GM19468 (cell line): ENCODE data around the gene ANLN.
"Not testable (repeated sequence)": the region's sequence is repeated elsewhere in the genome, so short reads cannot be mapped to it uniquely, and the experiment has no call there.

ENCODE experiments used
- ATAC-seq: cut with Tn5 transposase; IDR thresholded peaks from one replicate; pipeline ENCODE4 v1.9.1; 2021; ENCODE audit warnings: mild to moderate bottlenecking, moderate library complexity, moderate number of reproducible peaks; ENCODE audit not compliant: unreplicated experiment; ENCODE audit errors: extremely low read depth

ANLN gene

GRCh38 chr7:36370046-36370445, 19.6 kb upstream of the ANLN start:
- no peak for ATAC-seq

- no peak for ATAC-seq
Measured at GRCh38 chr7:36372156-36372555, 17.5 kb upstream of the ANLN start.

DNA sequence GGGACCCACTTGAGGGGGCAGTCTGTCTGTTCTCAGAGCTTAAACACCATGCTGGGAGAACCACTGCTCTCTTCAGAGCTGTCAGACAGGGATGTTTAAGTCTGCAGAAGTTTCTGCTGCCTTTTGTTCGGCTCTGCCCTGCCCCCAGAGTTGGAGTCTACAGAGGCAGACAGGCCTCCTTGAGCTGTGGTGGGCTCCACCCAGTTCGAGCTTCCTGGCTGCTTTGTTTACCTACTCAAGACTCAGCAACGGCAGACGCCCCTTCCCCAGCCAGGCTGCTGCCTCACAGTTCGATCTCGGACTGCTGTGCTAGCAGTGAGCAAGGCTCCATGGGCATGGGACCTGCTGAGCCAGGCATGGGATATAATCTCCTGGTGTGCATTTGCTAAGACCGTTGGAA, 11.1 kb upstream of the ANLN start:
- not testable (repeated sequence) for ATAC-seq

- ATAC-seq: no peak
Measured at GRCh38 chr7:36379831-36380504, 9.7 kb upstream of the ANLN start.

- no peak for ATAC-seq
Measured at GRCh38 chr7:36381056-36381455, 8.6 kb upstream of the ANLN start.

GRCh38 chr7:36383284-36383683, 6.4 kb upstream of the ANLN start:
- not testable (repeated sequence) for ATAC-seq

GRCh38 chr7:36385646-36386045, 4.0 kb upstream of the ANLN start:
- not testable (repeated sequence) for ATAC-seq

GRCh38 chr7:36387435-36388231, 2.0 kb upstream of the ANLN start:
- no peak for ATAC-seq

- ATAC-seq: no peak
Measured at GRCh38 chr7:36388423-36388822, 1.2 kb upstream of the ANLN start.

DNA sequence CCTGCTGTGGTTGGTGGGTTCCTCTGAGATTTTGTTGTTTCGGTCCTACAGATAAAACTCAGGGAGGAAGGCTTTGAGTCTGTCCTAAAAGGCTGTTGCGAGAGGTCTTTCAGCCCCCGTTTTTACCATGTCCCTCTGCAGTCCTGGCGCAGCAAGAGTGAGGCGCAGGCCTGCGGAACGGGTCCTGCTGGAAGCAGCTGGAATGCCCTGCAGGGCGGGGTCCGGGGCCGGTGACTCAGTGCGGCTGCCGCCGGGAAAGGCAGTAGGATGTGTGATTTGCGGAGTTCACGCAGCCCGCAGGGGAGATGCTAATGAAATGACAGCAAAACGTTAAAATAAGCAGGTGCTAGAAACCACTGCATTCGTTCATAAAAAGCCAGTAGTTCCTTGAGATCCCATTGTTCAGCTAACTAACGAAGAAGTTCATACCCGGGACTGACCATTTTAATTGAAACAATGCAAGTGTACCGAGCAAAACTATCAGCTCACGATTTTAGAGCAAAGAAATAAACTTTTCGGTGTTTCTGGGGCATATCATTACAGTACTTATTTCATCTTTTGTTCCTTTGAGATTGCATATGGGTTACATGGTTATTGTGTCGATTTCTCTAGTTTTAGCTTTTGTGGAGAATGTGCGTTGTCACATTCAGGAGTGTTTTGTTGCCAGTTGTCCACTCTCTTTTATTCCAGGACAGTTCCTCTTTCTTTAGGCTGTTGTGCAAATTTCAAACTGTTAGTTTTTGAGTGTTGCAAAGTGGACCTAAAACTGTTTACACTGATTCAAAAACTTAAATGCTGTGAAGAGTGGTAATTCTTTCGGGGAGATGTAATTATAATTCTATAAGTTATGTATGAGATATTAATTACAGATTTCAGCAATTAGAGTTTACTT, 783 bp downstream of the ANLN start:
- no peak for ATAC-seq

DNA sequence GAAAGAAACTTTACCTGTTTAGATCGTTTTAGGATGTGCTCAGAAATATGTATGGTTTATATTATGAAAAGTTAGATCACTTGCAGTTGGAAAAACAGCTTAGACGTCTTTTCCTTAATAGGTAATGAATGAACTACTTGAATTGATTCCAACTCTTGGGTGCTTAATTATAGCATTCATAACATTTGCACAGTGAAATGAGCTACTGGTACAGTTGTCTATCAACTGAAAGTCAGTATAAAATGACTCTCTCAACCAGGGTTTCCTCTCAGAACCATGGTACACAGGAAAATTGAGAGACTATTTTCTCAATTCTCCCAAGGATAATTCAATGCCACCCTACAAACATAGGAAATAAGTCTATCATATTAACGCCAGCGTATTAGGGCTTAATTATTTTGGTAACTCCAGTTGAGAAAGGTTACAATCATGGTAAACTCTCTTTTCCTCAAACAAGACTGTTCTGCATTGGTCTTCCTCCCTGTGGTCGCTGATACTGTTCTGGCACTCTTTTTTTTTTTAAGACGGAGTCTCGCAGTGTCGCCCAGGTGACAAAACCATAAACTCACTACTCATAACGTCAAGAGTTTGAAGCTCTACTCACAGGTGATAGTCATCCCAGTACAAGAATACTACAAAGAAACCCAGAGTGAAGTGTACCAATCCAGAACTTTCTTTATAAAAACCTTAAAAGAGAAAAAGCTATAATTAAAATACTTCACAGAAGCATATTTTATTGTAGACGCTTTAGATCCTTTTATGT, 2.0 kb downstream of the ANLN start:
- no peak for ATAC-seq

DNA sequence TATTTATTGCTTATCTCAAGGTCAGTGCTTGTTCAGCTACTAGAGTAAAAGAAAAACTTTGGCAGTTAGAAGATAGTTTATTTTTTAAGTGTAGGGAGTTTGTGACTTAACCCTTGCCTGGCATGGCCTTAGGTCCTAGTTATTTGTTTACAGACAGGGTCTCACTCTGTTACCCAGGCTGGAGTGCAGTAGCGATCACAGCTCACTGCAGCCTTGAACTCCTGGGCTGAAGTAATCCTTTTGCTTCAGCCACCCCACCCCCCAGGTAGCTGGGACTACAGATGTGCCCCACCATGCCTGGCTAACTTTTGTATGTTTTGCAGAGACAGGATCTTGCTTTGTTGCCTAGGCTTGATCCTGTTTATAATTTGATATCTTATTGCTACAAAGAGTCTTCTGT, 4.2 kb downstream of the ANLN start:
- ATAC-seq: no peak

- ATAC-seq: no peak
Measured at GRCh38 chr7:36395171-36395894, 5.7 kb downstream of the ANLN start.

- no peak for ATAC-seq
Measured at GRCh38 chr7:36396150-36396549, 6.5 kb downstream of the ANLN start.

GRCh38 chr7:36400036-36400435, 10.4 kb downstream of the ANLN start:
- no peak for ATAC-seq

GRCh38 chr7:36400606-36401005, 10.9 kb downstream of the ANLN start:
- no peak for ATAC-seq

DNA sequence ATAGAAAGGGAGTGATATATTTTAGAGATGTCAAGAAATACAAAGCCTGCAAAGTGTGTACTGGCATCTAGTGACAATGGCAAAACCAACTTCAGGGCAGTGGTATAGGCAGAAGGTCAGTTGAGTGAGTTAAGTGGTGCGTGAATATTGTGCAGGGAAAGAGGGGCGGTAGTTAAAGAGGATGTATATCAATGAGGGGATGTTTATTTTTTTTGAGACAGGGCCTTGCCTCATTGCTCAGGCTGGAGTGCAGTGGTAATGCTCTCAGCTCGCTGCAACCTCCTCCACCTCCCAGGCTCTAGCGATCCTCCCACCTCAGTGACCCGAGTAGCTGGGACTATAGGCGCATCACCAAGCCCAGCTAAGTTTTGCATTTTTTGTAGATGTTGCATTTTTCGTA, 13.8 kb downstream of the ANLN start:
- ATAC-seq: no peak

DNA sequence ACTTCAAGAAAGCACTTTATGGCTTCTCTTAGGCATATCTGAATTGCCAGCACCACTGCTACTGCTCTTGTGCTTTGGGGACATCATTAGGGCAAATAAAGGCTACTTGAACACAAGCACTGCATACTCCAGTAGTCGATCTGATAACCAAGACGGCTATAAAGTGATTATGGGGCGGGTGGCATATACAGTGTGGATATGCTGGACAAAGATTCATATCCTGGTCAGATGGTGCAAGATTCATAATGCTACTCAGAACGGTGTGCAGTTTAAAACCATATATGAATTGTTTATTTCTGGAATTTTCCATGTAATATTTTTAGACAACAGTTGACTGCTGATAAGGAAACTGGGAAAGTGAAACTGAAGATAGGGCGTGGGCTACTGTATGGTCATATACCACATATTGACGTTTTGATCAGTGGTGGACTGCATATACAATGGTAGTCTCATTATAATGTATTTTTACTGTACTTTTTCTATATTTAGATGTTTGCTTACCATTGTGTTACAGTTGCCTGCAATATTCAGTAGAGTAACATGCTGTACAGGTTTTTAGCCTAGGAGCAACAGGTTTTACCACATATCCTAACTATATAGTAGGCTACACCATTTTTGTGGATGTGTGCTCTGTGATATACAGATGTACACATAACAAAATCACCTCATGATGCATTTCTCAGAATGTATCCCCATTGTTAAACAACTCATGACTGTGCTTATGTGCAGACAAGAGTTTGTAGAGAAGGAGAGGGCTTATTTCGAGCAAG, 15.2 kb downstream of the ANLN start:
- no peak for ATAC-seq

GRCh38 chr7:36405409-36405803, 15.7 kb downstream of the ANLN start:
- no peak for ATAC-seq
